ENCODE measurements around the gene TMEM51. TPM values are rescaled to one million over a fixed set of nuclear protein-coding genes. Genes with fewer than 3 reads are reported as not detected.
A peak's percentile ranks its signal among the peaks of the same experiment; 100 is the strongest.

Gene TMEM51
- total and polyA plus RNA-seq, 2 of the 13 experiments (the other 11 are each of a cell fraction or from before 2014, with no cell fraction given), result 12.2 to 22.3 TPM

- TF ChIP-seq PAWR (CRISPR knock-in tag; IDR thresholded peaks at IDR 0.05; ENCODE audit: borderline replicate concordance) (no peak), TERF1 (CRISPR knock-in tag; IDR thresholded peaks at IDR 0.05) (no peak), CEBPB (IDR thresholded peaks at IDR 0.05; ENCODE audit: borderline replicate concordance, low read depth, low read length) (peak; percentile 5; the same call in 1 of the 2 replicates), ZNF124 (CRISPR knock-in tag; IDR thresholded peaks at IDR 0.05) (no peak; the same call in 1 of the 2 replicates), MNT (IDR thresholded peaks at IDR 0.05) (no peak), POLR2A (IDR thresholded peaks at IDR 0.05; ENCODE audit: insufficient read depth in 1 of 2, low read depth in 2 of 2, low read length in 2 of 2) (no peak), THAP11 (CRISPR knock-in tag; IDR thresholded peaks at IDR 0.05) (0 out of 2 replicates have a peak, but pooled peaks have one; percentile 23), ONECUT2 (CRISPR knock-in tag; IDR thresholded peaks at IDR 0.05) (no peak), ZSCAN31 (CRISPR knock-in tag; IDR thresholded peaks at IDR 0.05; ENCODE audit: low read depth) (no peak), ZSCAN29 (CRISPR knock-in tag; conservative IDR thresholded peaks at IDR 0.05) (no peak), ZNF235 (CRISPR knock-in tag; IDR thresholded peaks at IDR 0.05; ENCODE audit: borderline replicate concordance) (no peak), SRSF9 (IDR thresholded peaks at IDR 0.05; ENCODE audit: borderline replicate concordance, insufficient read depth, low read depth, low read length, poor library complexity, severe bottlenecking) (no peak), MZF1 (CRISPR knock-in tag; IDR thresholded peaks at IDR 0.05; ENCODE audit: borderline replicate concordance) (no peak), ZNF337 (CRISPR knock-in tag; IDR thresholded peaks at IDR 0.05; ENCODE audit: borderline replicate concordance, low read depth) (no peak), ZNF792 (CRISPR knock-in tag; IDR thresholded peaks at IDR 0.05) (peak; percentile 14; the same call in 1 of the 2 replicates), NONO (IDR thresholded peaks at IDR 0.05) (no peak), NONO (CRISPR knock-in tag; conservative IDR thresholded peaks at IDR 0.05) (no peak), PHF21A (CRISPR knock-in tag; IDR thresholded peaks at IDR 0.05) (peak; percentile 94), ZBTB1 (CRISPR knock-in tag; IDR thresholded peaks at IDR 0.05; ENCODE audit: borderline replicate concordance) (no peak), ARNT2 (CRISPR knock-in tag; IDR thresholded peaks at IDR 0.05; ENCODE audit: low read depth) (no peak; the same call in 1 of the 2 replicates), ZNF562 (CRISPR knock-in tag; IDR thresholded peaks at IDR 0.05; ENCODE audit: borderline replicate concordance) (no peak)
- TF ChIP-seq, protein P1, sequence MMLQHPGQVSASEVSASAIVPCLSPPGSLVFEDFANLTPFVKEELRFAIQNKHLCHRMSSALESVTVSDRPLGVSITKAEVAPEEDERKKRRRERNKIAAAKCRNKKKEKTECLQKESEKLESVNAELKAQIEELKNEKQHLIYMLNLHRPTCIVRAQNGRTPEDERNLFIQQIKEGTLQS (CRISPR knock-in tag; IDR thresholded peaks at IDR 0.05), result no peak
- TF ChIP-seq, protein P2, sequence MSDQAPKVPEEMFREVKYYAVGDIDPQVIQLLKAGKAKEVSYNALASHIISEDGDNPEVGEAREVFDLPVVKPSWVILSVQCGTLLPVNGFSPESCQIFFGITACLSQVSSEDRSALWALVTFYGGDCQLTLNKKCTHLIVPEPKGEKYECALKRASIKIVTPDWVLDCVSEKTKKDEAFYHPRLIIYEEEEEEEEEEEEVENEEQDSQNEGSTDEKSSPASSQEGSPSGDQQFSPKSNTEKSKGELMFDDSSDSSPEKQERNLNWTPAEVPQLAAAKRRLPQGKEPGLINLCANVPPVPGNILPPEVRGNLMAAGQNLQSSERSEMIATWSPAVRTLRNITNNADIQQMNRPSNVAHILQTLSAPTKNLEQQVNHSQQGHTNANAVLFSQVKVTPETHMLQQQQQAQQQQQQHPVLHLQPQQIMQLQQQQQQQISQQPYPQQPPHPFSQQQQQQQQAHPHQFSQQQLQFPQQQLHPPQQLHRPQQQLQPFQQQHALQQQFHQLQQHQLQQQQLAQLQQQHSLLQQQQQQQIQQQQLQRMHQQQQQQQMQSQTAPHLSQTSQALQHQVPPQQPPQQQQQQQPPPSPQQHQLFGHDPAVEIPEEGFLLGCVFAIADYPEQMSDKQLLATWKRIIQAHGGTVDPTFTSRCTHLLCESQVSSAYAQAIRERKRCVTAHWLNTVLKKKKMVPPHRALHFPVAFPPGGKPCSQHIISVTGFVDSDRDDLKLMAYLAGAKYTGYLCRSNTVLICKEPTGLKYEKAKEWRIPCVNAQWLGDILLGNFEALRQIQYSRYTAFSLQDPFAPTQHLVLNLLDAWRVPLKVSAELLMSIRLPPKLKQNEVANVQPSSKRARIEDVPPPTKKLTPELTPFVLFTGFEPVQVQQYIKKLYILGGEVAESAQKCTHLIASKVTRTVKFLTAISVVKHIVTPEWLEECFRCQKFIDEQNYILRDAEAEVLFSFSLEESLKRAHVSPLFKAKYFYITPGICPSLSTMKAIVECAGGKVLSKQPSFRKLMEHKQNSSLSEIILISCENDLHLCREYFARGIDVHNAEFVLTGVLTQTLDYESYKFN (CRISPR knock-in tag; conservative IDR thresholded peaks at IDR 0.05), result peak; percentile 79
These were observed 53.0 kb downstream of the TMEM51 start (continued) for GRCh38 chr1:15206418-15207030.
